HEK293T (cell line): ENCODE data around the gene MEPCE.
"Not testable (repeated sequence)": the region's sequence is repeated elsewhere in the genome, so short reads cannot be mapped to it uniquely, and the experiment has no call there.

Experiments
- CTCF ChIA-PET: fragments of 350-600 bp; formaldehyde crosslinking; extraction: SDS; loops from one replicate; lab custom pipeline; 2021; ENCODE audit warnings: antibody characterized with exemption, inconsistent platforms; lab: Yijun Ruan, JAX
- POLR2A ChIA-PET: fragments of 350-600 bp; formaldehyde crosslinking; extraction: SDS; loops from one replicate; lab custom pipeline; 2020; ENCODE audit warnings: antibody characterized with exemption, inconsistent platforms; lab: Yijun Ruan, JAX
- DNase-seq: peaks from one replicate; pipeline ENCODE4 v3.0.0; 2012; ENCODE audit warnings: mixed read lengths; ENCODE audit errors: extremely low spot score
- ARNT ChIP-seq: fragments of 450-650 bp; IDR thresholded peaks from 2 replicates; pipeline ENCODE4 v1.6.1; 2017; ENCODE audit warnings: mild to moderate bottlenecking
- BHLHE40 ChIP-seq: fragments of 450-650 bp; IDR thresholded peaks from 2 replicates; pipeline ENCODE4 v1.6.1; 2016; ENCODE audit warnings: mild to moderate bottlenecking, moderate library complexity, borderline replicate concordance
- CTBP1 ChIP-seq: fragments of 450-650 bp; IDR thresholded peaks from 2 replicates; pipeline ENCODE4 v1.6.1; 2016; ENCODE audit warnings: borderline replicate concordance
- ELF4 ChIP-seq: fragments of 450-650 bp; IDR thresholded peaks from 2 replicates; pipeline ENCODE4 v1.6.1; 2017; ENCODE audit warnings: antibody characterized with exemption
- FOXA1 ChIP-seq: fragments of 450-650 bp; IDR thresholded peaks from 2 replicates; pipeline ENCODE4 v1.6.1; 2016; ENCODE audit warnings: mild to moderate bottlenecking
- FOXK2 ChIP-seq: fragments of 450-650 bp; IDR thresholded peaks from 2 replicates; pipeline ENCODE4 v1.6.1; 2016; ENCODE audit warnings: mild to moderate bottlenecking
- FOXM1 ChIP-seq: fragments of 450-650 bp; IDR thresholded peaks from 2 replicates; pipeline ENCODE4 v1.6.1; 2017; ENCODE audit warnings: mild to moderate bottlenecking, borderline replicate concordance
- HDGF ChIP-seq: fragments of 450-650 bp; IDR thresholded peaks from 2 replicates; pipeline ENCODE4 v1.6.1; 2017; ENCODE audit warnings: antibody characterized with exemption, borderline replicate concordance
- L3MBTL2 ChIP-seq: fragments of 450-650 bp; conservative IDR thresholded peaks from 2 replicates; pipeline ENCODE4 v1.6.1; 2016; ENCODE audit warnings: mild to moderate bottlenecking
- LEF1 ChIP-seq: fragments of 450-650 bp; IDR thresholded peaks from 2 replicates; pipeline ENCODE4 v1.6.1; 2017; ENCODE audit warnings: mild to moderate bottlenecking, borderline replicate concordance
- NFRKB ChIP-seq: fragments of 450-650 bp; IDR thresholded peaks from 2 replicates; pipeline ENCODE4 v1.6.1; 2016; ENCODE audit warnings: mild to moderate bottlenecking, moderate library complexity
- SP1 ChIP-seq: fragments of 450-650 bp; IDR thresholded peaks from 2 replicates; pipeline ENCODE4 v1.6.1; 2017
- SUZ12 ChIP-seq: fragments of 450-650 bp; IDR thresholded peaks from 2 replicates; pipeline ENCODE4 v1.6.1; 2016; ENCODE audit warnings: mild to moderate bottlenecking
- TARDBP ChIP-seq: fragments of 450-650 bp; IDR thresholded peaks from 2 replicates; pipeline ENCODE4 v1.6.1; 2016
- ZNF384 ChIP-seq: fragments of 450-650 bp; IDR thresholded peaks from 2 replicates; pipeline ENCODE4 v1.6.1; 2016
- TF ChIP-seq, protein P1 (sequence below): fragments of 450-650 bp; IDR thresholded peaks from 2 replicates; pipeline ENCODE4 v1.6.1; 2016

The MEPCE gene

DNA sequence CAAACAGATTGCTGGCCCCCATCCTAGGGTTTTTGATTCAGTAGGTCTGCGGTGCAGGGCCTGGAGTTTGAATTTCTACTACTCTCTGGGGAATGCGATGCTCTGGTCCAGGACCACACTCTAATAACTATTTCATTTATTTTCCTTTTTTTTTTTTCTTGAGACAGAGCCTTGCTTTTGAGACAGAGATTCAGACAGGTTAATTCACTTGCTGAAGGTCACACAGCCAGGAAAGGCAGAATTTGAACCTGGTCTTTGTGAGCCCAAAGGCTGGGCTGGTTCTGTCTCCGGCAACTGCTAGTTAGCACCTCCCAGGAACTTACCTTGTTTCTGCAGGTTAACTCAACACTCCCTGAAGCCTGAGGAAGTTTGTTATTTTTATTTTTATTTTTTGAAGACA lies 22.9 kb downstream of the MEPCE start:
- TF ChIP-seq, protein P1, sequence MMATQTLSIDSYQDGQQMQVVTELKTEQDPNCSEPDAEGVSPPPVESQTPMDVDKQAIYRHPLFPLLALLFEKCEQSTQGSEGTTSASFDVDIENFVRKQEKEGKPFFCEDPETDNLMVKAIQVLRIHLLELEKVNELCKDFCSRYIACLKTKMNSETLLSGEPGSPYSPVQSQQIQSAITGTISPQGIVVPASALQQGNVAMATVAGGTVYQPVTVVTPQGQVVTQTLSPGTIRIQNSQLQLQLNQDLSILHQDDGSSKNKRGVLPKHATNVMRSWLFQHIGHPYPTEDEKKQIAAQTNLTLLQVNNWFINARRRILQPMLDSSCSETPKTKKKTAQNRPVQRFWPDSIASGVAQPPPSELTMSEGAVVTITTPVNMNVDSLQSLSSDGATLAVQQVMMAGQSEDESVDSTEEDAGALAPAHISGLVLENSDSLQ = no peak
- TF ChIP-seq SP1 (no peak), BHLHE40 (no peak), LEF1 (no peak), HDGF (no peak), ELF4 (no peak), SUZ12 (no peak), NFRKB (no peak), FOXM1 (no peak)
- DNase-seq = no peak
- CTCF ChIA-PET = interaction anchor here (0.7 kb wide), 1 partner anchor 337 kb away, joined by 3 read pairs; no protein-coding TSS in a partner anchor
- POLR2A ChIA-PET = interaction anchor here (0.8 kb wide), 1 partner anchor 16 kb away, joined by 3 read pairs; the partner anchor contains the start of gene PPP1R35

DNA sequence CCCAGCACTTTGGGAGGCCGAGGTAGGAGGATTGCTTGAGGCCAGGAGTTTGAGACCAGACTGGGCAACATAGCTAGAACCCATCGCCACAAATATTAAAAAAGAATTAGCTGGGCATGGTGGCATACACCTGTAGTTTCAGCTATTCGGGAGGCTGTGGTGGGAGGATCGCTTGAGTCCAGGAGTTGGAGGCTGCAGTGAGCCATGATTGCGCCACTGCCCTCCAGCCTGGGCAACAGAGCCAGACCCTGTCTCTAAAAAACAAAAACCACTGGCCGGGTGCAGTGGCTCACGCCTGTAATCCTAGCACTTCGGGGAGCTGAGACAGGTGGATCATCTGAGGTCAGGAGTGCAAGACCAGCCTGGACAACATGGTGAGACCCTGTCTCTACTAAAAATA lies 24.2 kb downstream of the MEPCE start:
- POLR2A ChIA-PET = interaction anchor here (0.9 to 1.5 kb wide), 3 partner anchors 17 to 24 kb away, joined by 3 to 8 read pairs (median 4); partner anchors contain the start of gene PPP1R35
- not testable (repeated sequence) for DNase-seq
- CTCF ChIA-PET = interaction anchor here (0.6 kb wide), 1 partner anchor 123 kb away, joined by 6 read pairs; no protein-coding TSS in a partner anchor

GRCh38 chr7:100455206-100455605 lies 25.6 kb downstream of the MEPCE start:
- CTCF ChIA-PET = interaction anchor here (0.7 to 2.3 kb wide), 5 partner anchors 11 to 704 kb away, joined by 3 to 13 read pairs (median 4); no protein-coding TSS in a partner anchor
- POLR2A ChIA-PET = interaction anchor here (0.9 to 2.6 kb wide), 4 partner anchors 9 to 251 kb away, joined by 3 to 10 read pairs (median 3); partner anchors contain the start of genes FBXO24, LRCH4, MEPCE and POP7
- DNase-seq = no peak
- TF ChIP-seq ZNF384 (no peak), LEF1 (no peak), ELF4 (no peak), FOXK2 (no peak), L3MBTL2 (no peak), TARDBP (no peak), CTBP1 (no peak), NFRKB (no peak), ARNT (no peak), FOXM1 (no peak), FOXA1 (no peak), SP1 (no peak), HDGF (no peak), SUZ12 (no peak), BHLHE40 (no peak)
- TF ChIP-seq, protein P1 = no peak

- ChIA-PET POLR2A (interaction anchor here (2.6 kb wide), 1 partner anchor 27 kb away, joined by 10 read pairs; the partner anchor contains the start of genes MEPCE and ZCWPW1), CTCF (interaction anchor here (2.3 kb wide), 1 partner anchor 9 kb away, joined by 13 read pairs; no protein-coding TSS in a partner anchor)
- no peak for DNase-seq
- no peak for TF ChIP-seq LEF1
- TF ChIP-seq HDGF = no peak
- no peak for TF ChIP-seq FOXK2
- TF ChIP-seq ARNT = no peak
- TF ChIP-seq, protein P1 = no peak
- TF ChIP-seq CTBP1 = no peak
Measured at GRCh38 chr7:100456562-100456961, 26.9 kb downstream of the MEPCE start.

- no peak for DNase-seq
- CTCF ChIA-PET = interaction anchor here (2.3 kb wide), 1 partner anchor 9 kb away, joined by 13 read pairs; no protein-coding TSS in a partner anchor
- POLR2A ChIA-PET = no interaction called here
- TF ChIP-seq ARNT (no peak), NFRKB (no peak), CTBP1 (no peak), ELF4 (no peak), BHLHE40 (no peak), TARDBP (no peak)
Measured at GRCh38 chr7:100457033-100457432, 27.4 kb downstream of the MEPCE start.

DNA sequence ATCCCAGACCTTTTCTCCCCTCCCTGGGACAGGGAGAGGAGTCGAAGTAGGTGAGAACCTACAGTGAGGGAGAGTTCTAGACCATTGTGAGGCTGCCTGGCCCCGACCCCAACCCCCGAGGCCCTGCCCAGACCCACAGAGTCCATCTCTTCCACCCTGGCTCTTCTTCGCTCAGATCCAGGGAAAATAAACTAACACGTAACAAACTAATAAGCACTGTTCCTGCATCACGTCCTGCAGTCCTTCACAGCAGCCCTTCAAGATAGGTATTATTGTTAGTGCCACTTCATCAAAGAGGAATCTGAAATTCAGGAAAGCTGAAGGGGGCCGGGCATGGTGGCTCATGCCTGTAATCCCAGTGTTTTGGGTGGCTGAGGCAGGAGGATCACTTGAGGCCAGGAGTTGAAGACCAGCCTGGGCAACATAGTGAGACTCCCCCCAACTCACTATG lies 34.6 kb downstream of the MEPCE start, which contains the start of gene SPACDR:
Gene SPACDR (minus strand): TSS at position 51 of the 451 bp plus-strand sequence. CDS start 235 bp downstream, outside the sequence.
- ChIA-PET POLR2A (interaction anchor here (1.4 kb wide), 1 partner anchor 14 kb away, joined by 4 read pairs; no protein-coding TSS in a partner anchor), CTCF (interaction anchor here (1.2 kb wide), 1 partner anchor 124 kb away, joined by 4 read pairs; no protein-coding TSS in a partner anchor)
- TF ChIP-seq SUZ12 = no peak
- no peak for TF ChIP-seq ARNT
- TF ChIP-seq BHLHE40 = no peak
- TF ChIP-seq ELF4 = no peak
- TF ChIP-seq, protein P1 = no peak
- TF ChIP-seq HDGF = no peak
- TF ChIP-seq NFRKB = no peak
- no peak for TF ChIP-seq LEF1
- no peak for TF ChIP-seq ZNF384
- no peak for TF ChIP-seq FOXM1
- no peak for TF ChIP-seq SP1
- no peak for TF ChIP-seq CTBP1
- TF ChIP-seq TARDBP = no peak
- TF ChIP-seq L3MBTL2 = no peak
- no peak for DNase-seq
